ENCODE measurements around the gene CAMKK1.

Gene CAMKK1

GRCh38 chr17:3893003-3893719 lies at the start of gene CAMKK1:
Gene CAMKK1 (minus strand): TSS chr17:3893053. CDS start chr17:3885687, 7,366 bp downstream.
- no peak for DNase-seq (ENCODE audit: low read depth, low spot score)

- no peak for DNase-seq (ENCODE audit: low read depth, low spot score)
These were observed 48.3 kb upstream of the CAMKK1 start for GRCh38 chr17:3940965-3941698.

GRCh38 chr17:3937359-3937758 lies 44.5 kb upstream of the CAMKK1 start:
- DNase-seq (ENCODE audit: low read depth, low spot score): no peak

GRCh38 chr17:3935825-3936355 lies 43.0 kb upstream of the CAMKK1 start:
- DNase-seq (ENCODE audit: low read depth, low spot score): no peak

GRCh38 chr17:3935140-3935542 lies 42.3 kb upstream of the CAMKK1 start:
- no peak for DNase-seq (ENCODE audit: low read depth, low spot score)

GRCh38 chr17:3929764-3930163 lies 36.9 kb upstream of the CAMKK1 start:
- no peak for DNase-seq (ENCODE audit: low read depth, low spot score)

GRCh38 chr17:3929181-3929580 lies 36.3 kb upstream of the CAMKK1 start:
- DNase-seq (ENCODE audit: low read depth, low spot score): no peak

GRCh38 chr17:3928406-3928805 lies 35.6 kb upstream of the CAMKK1 start:
- DNase-seq (ENCODE audit: low read depth, low spot score): no peak

- DNase-seq (ENCODE audit: low read depth, low spot score): no peak
These were observed 34.9 kb upstream of the CAMKK1 start for GRCh38 chr17:3927628-3928340.

- no peak for DNase-seq (ENCODE audit: low read depth, low spot score)
These were observed 34.2 kb upstream of the CAMKK1 start for GRCh38 chr17:3926860-3927627.

GRCh38 chr17:3925684-3926485 lies 33.0 kb upstream of the CAMKK1 start:
- DNase-seq (ENCODE audit: low read depth, low spot score): no peak

- DNase-seq (ENCODE audit: low read depth, low spot score): no peak
These were observed 31.9 kb upstream of the CAMKK1 start for GRCh38 chr17:3924512-3925350.

- no peak for DNase-seq (ENCODE audit: low read depth, low spot score)
These were observed 30.8 kb upstream of the CAMKK1 start for GRCh38 chr17:3923466-3924190.

GRCh38 chr17:3922765-3923164 lies 29.9 kb upstream of the CAMKK1 start:
- DNase-seq (ENCODE audit: low read depth, low spot score): no peak

- no peak for DNase-seq (ENCODE audit: low read depth, low spot score)
These were observed 28.9 kb upstream of the CAMKK1 start for GRCh38 chr17:3921502-3922319.

- no peak for DNase-seq (ENCODE audit: low read depth, low spot score)
These were observed 28.2 kb upstream of the CAMKK1 start for GRCh38 chr17:3921006-3921405.

GRCh38 chr17:3919123-3919624 lies 26.3 kb upstream of the CAMKK1 start:
- no peak for DNase-seq (ENCODE audit: low read depth, low spot score)
